ENCODE measurements around the gene NVL. TPM values are rescaled to one million over a fixed set of nuclear protein-coding genes. Genes with fewer than 3 reads are reported as not detected.

Gene NVL
- total and polyA plus RNA-seq, 8 donors = 22.4 to 46.5 (median 39.0) TPM

- Histone ChIP-seq H3K27me3 (no peaks in the 10 kb centered on the region), H3K36me3 (peaks cover 0 to 66% of the 10 kb centered on the region in 2 donors), H3K27ac (no peak overlapping the region), H3K4me3 (no peak overlapping the region), H3K4me1 (no peaks in the 10 kb centered on the region), H3K9me3 (no peaks in the 10 kb centered on the region)
- no peak for DNase-seq
- TF ChIP-seq, protein P1, sequence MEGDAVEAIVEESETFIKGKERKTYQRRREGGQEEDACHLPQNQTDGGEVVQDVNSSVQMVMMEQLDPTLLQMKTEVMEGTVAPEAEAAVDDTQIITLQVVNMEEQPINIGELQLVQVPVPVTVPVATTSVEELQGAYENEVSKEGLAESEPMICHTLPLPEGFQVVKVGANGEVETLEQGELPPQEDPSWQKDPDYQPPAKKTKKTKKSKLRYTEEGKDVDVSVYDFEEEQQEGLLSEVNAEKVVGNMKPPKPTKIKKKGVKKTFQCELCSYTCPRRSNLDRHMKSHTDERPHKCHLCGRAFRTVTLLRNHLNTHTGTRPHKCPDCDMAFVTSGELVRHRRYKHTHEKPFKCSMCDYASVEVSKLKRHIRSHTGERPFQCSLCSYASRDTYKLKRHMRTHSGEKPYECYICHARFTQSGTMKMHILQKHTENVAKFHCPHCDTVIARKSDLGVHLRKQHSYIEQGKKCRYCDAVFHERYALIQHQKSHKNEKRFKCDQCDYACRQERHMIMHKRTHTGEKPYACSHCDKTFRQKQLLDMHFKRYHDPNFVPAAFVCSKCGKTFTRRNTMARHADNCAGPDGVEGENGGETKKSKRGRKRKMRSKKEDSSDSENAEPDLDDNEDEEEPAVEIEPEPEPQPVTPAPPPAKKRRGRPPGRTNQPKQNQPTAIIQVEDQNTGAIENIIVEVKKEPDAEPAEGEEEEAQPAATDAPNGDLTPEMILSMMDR (IDR thresholded peaks at IDR 0.05) = no peak
- ATAC-seq = no peak
- intact Hi-C loops (cut with DNase I) = no loop called here
These were observed 62.8 kb downstream of the NVL start for GRCh38 chr1:224266915-224267856.

GRCh38 chr1:224266105-224266914 is 63.7 kb downstream of the NVL start:
- TF ChIP-seq, protein P1 (IDR thresholded peaks at IDR 0.05) = no peak
- no peaks in the 10 kb centered on the region for H3K9me3 ChIP-seq
- H3K27me3 ChIP-seq = no peaks in the 10 kb centered on the region
- no peaks in the 10 kb centered on the region for H3K4me1 ChIP-seq
- peaks cover 0 to 57% of the 10 kb centered on the region in 2 donors for H3K36me3 ChIP-seq
- DNase-seq (no peak), ATAC-seq (no peak)
- H3K27ac ChIP-seq = no peak overlapping the region
- intact Hi-C loops (cut with DNase I) = no loop called here
- no peak overlapping the region for H3K4me3 ChIP-seq

DNA sequence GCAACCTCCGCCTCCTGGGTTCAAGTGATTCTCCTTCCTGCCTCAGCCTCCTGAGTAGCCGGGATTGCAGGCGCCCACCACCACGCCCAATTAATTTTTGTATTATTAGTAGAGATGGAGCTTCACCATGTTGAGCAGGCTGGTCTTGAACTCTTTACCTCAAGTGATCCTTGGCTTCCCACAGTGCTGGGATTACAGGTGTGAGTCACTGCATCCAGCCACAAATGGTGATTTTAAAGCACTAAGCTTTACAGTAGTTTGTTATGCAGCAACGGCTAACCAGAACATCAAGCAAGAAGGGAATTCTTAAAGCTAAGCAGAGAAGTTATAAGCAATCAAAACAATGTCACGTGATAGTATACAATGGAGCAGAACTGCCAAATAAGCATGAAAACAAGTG is 65.7 kb downstream of the NVL start:
- Histone ChIP-seq H3K36me3 (peaks cover 0 to 44% of the 10 kb centered on the region in 2 donors), H3K9me3 (no peaks in the 10 kb centered on the region), H3K27ac (no peak overlapping the region), H3K4me1 (no peaks in the 10 kb centered on the region), H3K4me3 (no peak overlapping the region), H3K27me3 (no peaks in the 10 kb centered on the region)
- DNase-seq (no peak), ATAC-seq (no peak)
- TF ChIP-seq, protein P1 (IDR thresholded peaks at IDR 0.05) = no peak
- intact Hi-C loops (cut with DNase I) = no loop called here

- H3K36me3 ChIP-seq = peaks cover 0 to 32% of the 10 kb centered on the region in 2 donors
- no peaks in the 10 kb centered on the region for H3K27me3 ChIP-seq
- no peaks in the 10 kb centered on the region for H3K4me1 ChIP-seq
- no peak overlapping the region for H3K27ac ChIP-seq
- ATAC-seq (no peak), DNase-seq (no peak)
- no peak overlapping the region for H3K4me3 ChIP-seq
- TF ChIP-seq, protein P1 (IDR thresholded peaks at IDR 0.05) = no peak
- no peaks in the 10 kb centered on the region for H3K9me3 ChIP-seq
- intact Hi-C loops (cut with DNase I) = no loop called here
These were observed 67.5 kb downstream of the NVL start for GRCh38 chr1:224262373-224263054.

Data from left lung (tissue), 10 donors.